ENCODE measurements around the gene SPATA46. TPM values are rescaled to one million over a fixed set of nuclear protein-coding genes. Genes with fewer than 3 reads are reported as not detected.

SPATA46 gene
- total RNA-seq, 2 donors from 2014 or later, result 0.62 TPM; not detected in 1

DNA sequence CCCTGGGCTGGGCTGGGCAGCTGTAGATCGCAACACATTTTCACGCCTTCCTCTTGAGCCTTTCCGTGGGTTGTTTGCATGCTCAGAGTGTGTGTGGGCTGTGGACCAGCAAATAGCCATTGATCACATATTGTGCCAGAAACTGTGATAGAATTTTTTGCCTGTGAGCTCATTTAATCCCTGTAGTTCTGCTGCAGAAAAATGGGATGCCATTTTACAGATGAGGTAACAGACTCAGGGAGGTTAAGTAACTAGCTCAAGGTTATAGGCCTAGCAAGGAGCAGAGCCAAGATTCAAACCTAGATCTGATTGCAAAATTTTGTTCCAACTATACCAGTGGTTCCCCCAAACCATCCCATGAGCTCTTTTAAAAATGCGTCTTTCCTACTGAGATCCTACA lies 10.5 kb downstream of the SPATA46 start:
- Histone ChIP-seq H3K27ac (no peak overlapping the region), H3K4me3 (no peak overlapping the region), H3K27me3 (replicated peaks; ENCODE audit: insufficient read depth) (no peaks in the 10 kb centered on the region), H3K36me3 (no peaks in the 10 kb centered on the region), H3K4me1 (replicated peaks) (no peaks in the 10 kb centered on the region), H3K9me3 (no peaks in the 10 kb centered on the region)
- DNase-seq (ENCODE audit: low spot score), result no peak
- WGBS, result 70% methylated on average over 4 of the region's 4 CpGs
- TF ChIP-seq, protein P1, sequence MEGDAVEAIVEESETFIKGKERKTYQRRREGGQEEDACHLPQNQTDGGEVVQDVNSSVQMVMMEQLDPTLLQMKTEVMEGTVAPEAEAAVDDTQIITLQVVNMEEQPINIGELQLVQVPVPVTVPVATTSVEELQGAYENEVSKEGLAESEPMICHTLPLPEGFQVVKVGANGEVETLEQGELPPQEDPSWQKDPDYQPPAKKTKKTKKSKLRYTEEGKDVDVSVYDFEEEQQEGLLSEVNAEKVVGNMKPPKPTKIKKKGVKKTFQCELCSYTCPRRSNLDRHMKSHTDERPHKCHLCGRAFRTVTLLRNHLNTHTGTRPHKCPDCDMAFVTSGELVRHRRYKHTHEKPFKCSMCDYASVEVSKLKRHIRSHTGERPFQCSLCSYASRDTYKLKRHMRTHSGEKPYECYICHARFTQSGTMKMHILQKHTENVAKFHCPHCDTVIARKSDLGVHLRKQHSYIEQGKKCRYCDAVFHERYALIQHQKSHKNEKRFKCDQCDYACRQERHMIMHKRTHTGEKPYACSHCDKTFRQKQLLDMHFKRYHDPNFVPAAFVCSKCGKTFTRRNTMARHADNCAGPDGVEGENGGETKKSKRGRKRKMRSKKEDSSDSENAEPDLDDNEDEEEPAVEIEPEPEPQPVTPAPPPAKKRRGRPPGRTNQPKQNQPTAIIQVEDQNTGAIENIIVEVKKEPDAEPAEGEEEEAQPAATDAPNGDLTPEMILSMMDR (IDR thresholded peaks at IDR 0.05), result no peak
- TF ChIP-seq POLR2A (IDR thresholded peaks at IDR 0.05) (no peak), POLR2AphosphoS5 (IDR thresholded peaks at IDR 0.05) (no peak)
- intact Hi-C loops (cut with DNase I), result no loop called here

DNA sequence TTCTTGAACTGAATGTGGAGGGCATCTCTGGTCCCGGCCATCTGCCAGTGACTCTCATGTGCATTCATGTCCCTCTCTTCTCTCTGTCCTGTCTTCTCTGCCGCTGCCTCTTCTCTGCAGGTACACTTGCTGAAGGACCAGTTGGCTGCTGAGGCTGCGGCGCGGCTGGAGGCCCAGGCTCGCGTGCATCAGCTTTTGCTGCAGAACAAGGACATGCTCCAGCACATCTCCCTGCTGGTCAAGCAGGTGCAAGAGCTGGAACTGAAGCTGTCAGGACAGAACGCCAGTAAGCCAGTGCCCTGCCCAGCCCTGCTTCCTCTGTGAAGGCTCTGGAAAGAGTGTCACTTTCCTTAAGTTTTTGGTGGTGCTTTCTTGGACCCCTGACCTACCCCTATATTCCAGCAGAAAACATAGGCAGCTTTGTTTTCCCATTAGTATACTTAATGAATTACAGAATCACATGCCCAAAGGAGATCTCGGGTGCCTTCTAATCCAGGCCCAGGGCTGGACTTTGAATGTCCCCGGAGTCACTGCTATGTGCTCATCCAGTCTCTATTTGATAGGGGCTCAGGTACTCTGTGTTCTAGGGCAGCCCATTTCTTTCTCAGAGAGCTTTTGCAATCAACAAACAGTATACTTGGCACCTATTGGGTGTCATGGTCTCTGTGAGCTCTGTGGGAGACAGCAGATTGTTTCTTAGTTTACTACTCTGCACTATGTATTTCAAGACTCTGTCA lies 11.2 kb downstream of the SPATA46 start:
- no peak overlapping the region for H3K4me3 ChIP-seq
- no peak for TF ChIP-seq POLR2A (IDR thresholded peaks at IDR 0.05)
- TF ChIP-seq, protein P1 (IDR thresholded peaks at IDR 0.05), result no peak
- no peak for TF ChIP-seq POLR2AphosphoS5 (IDR thresholded peaks at IDR 0.05)
- intact Hi-C loops (cut with DNase I), result no loop called here
- no peaks in the 10 kb centered on the region for H3K27me3 ChIP-seq (replicated peaks; ENCODE audit: insufficient read depth)
- H3K4me1 ChIP-seq (replicated peaks), result no peaks in the 10 kb centered on the region
- WGBS, result 92% methylated on average over 10 of the region's 10 CpGs
- no peak overlapping the region for H3K27ac ChIP-seq
- H3K9me3 ChIP-seq, result no peaks in the 10 kb centered on the region
- H3K36me3 ChIP-seq, result no peaks in the 10 kb centered on the region
- DNase-seq (ENCODE audit: low spot score), result no peak

DNA sequence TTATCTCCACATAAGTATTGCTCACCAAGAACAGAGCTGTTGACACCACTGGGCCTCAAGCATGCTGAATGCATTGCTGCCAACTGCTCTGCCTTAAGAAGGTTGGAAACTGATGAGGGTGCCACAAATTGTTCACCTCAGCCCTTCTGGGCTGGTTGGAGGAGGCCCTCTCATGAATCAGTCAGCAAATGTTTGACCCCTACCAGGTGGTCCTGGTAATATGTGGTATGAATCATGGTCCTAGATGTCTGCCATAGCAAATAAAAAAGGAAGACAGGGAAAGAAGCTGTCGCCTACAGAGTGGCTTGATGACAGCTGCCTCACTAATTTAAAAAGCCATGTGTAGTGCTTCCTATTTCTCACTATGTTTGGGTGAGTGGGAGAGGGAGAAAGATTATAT lies 12.2 kb downstream of the SPATA46 start:
- TF ChIP-seq POLR2AphosphoS5 (IDR thresholded peaks at IDR 0.05) (no peak), POLR2A (IDR thresholded peaks at IDR 0.05) (no peak)
- TF ChIP-seq, protein P1 (IDR thresholded peaks at IDR 0.05), result no peak
- DNase-seq (ENCODE audit: low spot score), result no peak
- intact Hi-C loops (cut with DNase I), result no loop called here

DNA sequence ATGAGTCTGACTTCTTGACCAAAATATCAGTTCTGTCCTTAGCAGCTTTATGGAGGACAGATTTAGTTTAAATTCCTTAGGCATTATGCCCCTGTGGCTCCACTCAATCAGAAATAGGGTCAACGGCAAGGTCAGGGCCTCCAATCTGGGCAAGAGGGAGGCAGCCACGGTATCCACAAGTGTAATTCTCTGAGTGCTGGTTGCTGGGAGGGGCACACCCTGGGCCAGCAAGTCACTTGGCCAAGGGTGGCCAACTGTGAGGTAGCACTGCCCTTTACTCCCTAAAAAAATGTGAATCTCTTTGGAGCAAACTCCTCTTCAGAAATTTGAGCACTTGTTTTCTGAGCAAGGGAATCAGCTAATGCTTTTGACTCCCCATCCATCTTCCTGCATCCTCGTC lies 12.8 kb downstream of the SPATA46 start:
- DNase-seq (ENCODE audit: low spot score), result no peak
- intact Hi-C loops (cut with DNase I), result no loop called here
- 93% methylated on average over 3 of the region's 3 CpGs for WGBS
- H3K36me3 ChIP-seq, result no peaks in the 10 kb centered on the region
- no peak overlapping the region for H3K4me3 ChIP-seq
- H3K4me1 ChIP-seq (replicated peaks), result no peaks in the 10 kb centered on the region
- H3K27me3 ChIP-seq (replicated peaks; ENCODE audit: insufficient read depth), result no peaks in the 10 kb centered on the region
- TF ChIP-seq, protein P1 (IDR thresholded peaks at IDR 0.05), result no peak
- no peak for TF ChIP-seq POLR2AphosphoS5 (IDR thresholded peaks at IDR 0.05)
- no peak for TF ChIP-seq POLR2A (IDR thresholded peaks at IDR 0.05)
- H3K9me3 ChIP-seq, result no peaks in the 10 kb centered on the region
- H3K27ac ChIP-seq, result no peak overlapping the region

More for the DNA sequence above, 12.2 kb downstream of the SPATA46 start:
- Histone ChIP-seq H3K27ac (no peak overlapping the region), H3K36me3 (no peaks in the 10 kb centered on the region), H3K27me3 (replicated peaks; ENCODE audit: insufficient read depth) (no peaks in the 10 kb centered on the region), H3K4me3 (no peak overlapping the region), H3K4me1 (replicated peaks) (no peaks in the 10 kb centered on the region), H3K9me3 (no peaks in the 10 kb centered on the region)
- 92% methylated on average over 1 of the region's 1 CpG for WGBS

DNA sequence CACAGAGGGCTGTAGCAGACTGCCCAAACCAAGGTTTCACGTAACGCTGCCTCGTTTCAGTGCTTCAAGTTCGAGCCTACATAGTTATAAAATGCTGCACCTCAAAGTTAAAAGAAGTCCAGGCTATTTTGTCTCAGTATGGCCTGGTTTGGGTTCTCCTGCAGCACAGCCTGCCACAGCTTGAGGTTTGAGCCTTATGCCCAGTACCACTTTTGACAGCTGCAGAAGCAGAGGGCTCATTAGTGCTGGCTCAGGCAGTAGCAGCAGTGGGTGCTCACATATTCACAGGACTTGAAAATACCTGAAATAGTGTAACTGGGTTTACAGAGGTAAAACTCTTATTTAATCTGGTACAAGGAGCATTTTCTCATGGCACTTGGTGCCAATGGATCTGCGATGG lies 15.3 kb downstream of the SPATA46 start:
- H3K36me3 ChIP-seq, result no peaks in the 10 kb centered on the region
- 91% methylated on average over 5 of the region's 5 CpGs for WGBS
- DNase-seq (ENCODE audit: low spot score), result no peak

More for the DNA sequence above, 15.3 kb downstream of the SPATA46 start:
- TF ChIP-seq POLR2AphosphoS5 (IDR thresholded peaks at IDR 0.05), result no peak
- H3K27ac ChIP-seq, result no peak overlapping the region
- H3K4me1 ChIP-seq (replicated peaks), result no peaks in the 10 kb centered on the region
- no peaks in the 10 kb centered on the region for H3K9me3 ChIP-seq
- intact Hi-C loops (cut with DNase I), result no loop called here
- no peak overlapping the region for H3K4me3 ChIP-seq
- H3K27me3 ChIP-seq (replicated peaks; ENCODE audit: insufficient read depth), result no peaks in the 10 kb centered on the region

Measured in prostate gland (tissue), 2 donors.